ENCODE results near the gene CDC42BPG. TPM values are rescaled to one million over a fixed set of nuclear protein-coding genes. Genes with fewer than 3 reads are reported as not detected.
A peak's percentile ranks its signal among the peaks of the same experiment; 100 is the strongest.

The CDC42BPG gene
- total RNA-seq, 1 experiment from 2014 or later, result 14.5 TPM

DNA sequence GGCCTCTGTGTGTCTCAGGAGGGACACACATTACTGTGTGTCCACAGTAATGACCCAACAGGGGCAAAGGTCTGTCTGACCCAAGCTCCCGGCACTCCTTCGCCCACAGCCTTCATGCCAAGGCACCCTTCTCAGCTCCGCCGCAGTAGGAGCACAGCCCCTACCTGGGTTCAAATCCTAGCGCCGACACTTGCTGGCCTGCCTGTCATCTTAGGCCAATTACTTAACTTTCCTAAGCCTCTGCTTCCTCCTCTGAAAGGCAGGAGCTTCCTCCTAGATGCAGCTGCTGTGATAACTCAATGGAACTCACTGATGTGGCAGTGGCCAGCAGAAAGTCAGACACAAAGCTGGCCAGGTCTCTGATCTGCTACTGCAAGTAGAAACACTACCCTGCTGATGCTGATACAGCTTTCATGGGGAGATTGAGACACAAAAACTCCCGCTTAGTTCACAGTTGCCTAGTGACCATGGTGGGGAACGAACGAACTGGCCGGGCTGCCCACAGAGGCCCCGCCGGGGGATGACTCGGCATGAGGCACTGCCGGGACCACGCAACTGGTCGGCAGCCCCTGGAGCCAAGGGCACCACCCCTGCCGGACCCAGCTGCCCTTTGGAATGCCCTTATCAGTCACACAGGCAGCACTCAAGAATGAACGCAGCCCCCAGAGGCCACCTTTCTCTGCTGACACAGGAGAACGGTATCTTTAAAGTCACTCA, 25.9 kb upstream of the CDC42BPG start:
- H3K9ac ChIP-seq (ENCODE audit: low read length), result peak overlapping the region; percentile 32

DNA sequence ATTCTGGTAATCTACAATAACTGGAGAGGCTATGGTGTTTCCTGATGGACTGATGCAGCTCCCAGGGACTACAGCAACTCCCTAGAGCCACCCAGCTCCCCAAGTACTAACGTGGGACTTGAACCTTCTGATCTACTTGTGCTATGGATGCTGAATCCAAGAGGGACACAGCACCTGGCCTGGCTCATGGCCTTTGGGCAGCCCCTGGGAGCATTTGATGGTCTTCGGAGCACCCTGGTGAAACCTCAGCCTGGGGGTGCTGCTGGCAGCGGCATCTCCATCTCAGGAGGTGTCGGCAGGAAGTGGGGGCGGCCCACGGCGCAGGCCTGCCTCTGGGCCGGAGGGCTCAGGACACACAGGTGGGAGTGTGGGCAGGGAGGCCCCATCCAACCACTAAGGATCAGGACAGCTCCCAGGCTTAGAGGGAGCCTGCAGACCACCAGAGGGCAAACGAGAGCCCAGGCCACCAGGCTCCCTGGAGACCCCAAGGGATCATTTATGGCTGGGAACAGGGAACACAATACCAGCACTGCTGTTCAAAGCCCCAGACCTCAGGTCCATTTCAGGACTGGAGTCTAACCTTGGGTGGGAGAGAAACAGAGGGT, 25.2 kb upstream of the CDC42BPG start:
- peaks cover 42% of the 10 kb centered on the region; the same call in 1 of the 2 replicates for H4K20me1 ChIP-seq (ENCODE audit: low read length)

More for the DNA sequence above, 25.9 kb upstream of the CDC42BPG start:
- no peaks in the 10 kb centered on the region for H3K9me2 ChIP-seq (replicated peaks; ENCODE audit: low read length)
- H3K27ac ChIP-seq (ENCODE audit: low read length), result peak overlapping the region; percentile 81
- H3K36me3 ChIP-seq (ENCODE audit: low read depth, low read length), result peaks cover 48% of the 10 kb centered on the region
- peaks cover 42% of the 10 kb centered on the region for H4K20me1 ChIP-seq (ENCODE audit: low read length)
- peak overlapping the region; percentile 69 for H3K4me2 ChIP-seq (ENCODE audit: low read length)
- peak; percentile 48 for DNase-seq
- H3K4me1 ChIP-seq (ENCODE audit: insufficient read depth, low read length), result peaks cover 81% of the 10 kb centered on the region
- ChIA-PET POLR2A (ENCODE audit: unreplicated experiment) (interaction anchor here (0.6 kb wide), 2 partner anchors 8 to 17 kb away, joined by 3 to 4 read pairs; no protein-coding TSS in a partner anchor), CTCF (interaction anchor here (3.3 kb wide), 1 partner anchor 22 kb away, joined by 20 read pairs; no protein-coding TSS in a partner anchor)
- intact Hi-C loops (cut with micrococcal nuclease), result no loop called here
- no TSS peak for BruUV-seq (replicated peaks)
- TF ChIP-seq EZH2phosphoT487 (IDR thresholded peaks at IDR 0.05; ENCODE audit: borderline replicate concordance, low read length), result no peak
- TF ChIP-seq EZH2 (IDR thresholded peaks at IDR 0.05; ENCODE audit: low read length, unreplicated experiment), result no peak
- TF ChIP-seq, protein P1, sequence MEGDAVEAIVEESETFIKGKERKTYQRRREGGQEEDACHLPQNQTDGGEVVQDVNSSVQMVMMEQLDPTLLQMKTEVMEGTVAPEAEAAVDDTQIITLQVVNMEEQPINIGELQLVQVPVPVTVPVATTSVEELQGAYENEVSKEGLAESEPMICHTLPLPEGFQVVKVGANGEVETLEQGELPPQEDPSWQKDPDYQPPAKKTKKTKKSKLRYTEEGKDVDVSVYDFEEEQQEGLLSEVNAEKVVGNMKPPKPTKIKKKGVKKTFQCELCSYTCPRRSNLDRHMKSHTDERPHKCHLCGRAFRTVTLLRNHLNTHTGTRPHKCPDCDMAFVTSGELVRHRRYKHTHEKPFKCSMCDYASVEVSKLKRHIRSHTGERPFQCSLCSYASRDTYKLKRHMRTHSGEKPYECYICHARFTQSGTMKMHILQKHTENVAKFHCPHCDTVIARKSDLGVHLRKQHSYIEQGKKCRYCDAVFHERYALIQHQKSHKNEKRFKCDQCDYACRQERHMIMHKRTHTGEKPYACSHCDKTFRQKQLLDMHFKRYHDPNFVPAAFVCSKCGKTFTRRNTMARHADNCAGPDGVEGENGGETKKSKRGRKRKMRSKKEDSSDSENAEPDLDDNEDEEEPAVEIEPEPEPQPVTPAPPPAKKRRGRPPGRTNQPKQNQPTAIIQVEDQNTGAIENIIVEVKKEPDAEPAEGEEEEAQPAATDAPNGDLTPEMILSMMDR (conservative IDR thresholded peaks at IDR 0.05; ENCODE audit: low read depth, low read length), result no peak
- no peaks in the 10 kb centered on the region for H3K27me3 ChIP-seq (ENCODE audit: low read length)
- peak overlapping the region; percentile 31; the same call in 1 of the 2 replicates for H3K4me3 ChIP-seq (ENCODE audit: low read length)
- peaks cover 91% of the 10 kb centered on the region for H3K79me2 ChIP-seq (ENCODE audit: low read length)
- 0 out of 2 replicates have a peak, but pooled peaks have one; percentile 0 for ATAC-seq
- H3F3A ChIP-seq (ENCODE audit: low read length, unreplicated experiment), result peaks cover 20% of the 10 kb centered on the region
- no peak overlapping the region for H2AFZ ChIP-seq (ENCODE audit: low read length)
- no peaks in the 10 kb centered on the region for H3K9me3 ChIP-seq (ENCODE audit: low read length)

More for the DNA sequence above, 25.2 kb upstream of the CDC42BPG start:
- no peak for DNase-seq
- no peak overlapping the region for H2AFZ ChIP-seq (ENCODE audit: low read length)
- H3K27ac ChIP-seq (ENCODE audit: low read length), result peak overlapping the region; percentile 81
- intact Hi-C loops (cut with micrococcal nuclease), result loop anchor here (1.0 kb wide), 2 partner anchors 9 to 14 kb away; partner anchors contain the start of gene EHD1
- POLR2A ChIA-PET (ENCODE audit: unreplicated experiment), result interaction anchor here (0.6 to 2.3 kb wide), 9 partner anchors 8 to 26 kb away, joined by 3 to 23 read pairs (median 5); partner anchors contain the start of genes CDC42BPG and EHD1
- peak overlapping the region; percentile 69 for H3K4me2 ChIP-seq (ENCODE audit: low read length)
- TF ChIP-seq EZH2phosphoT487 (IDR thresholded peaks at IDR 0.05; ENCODE audit: borderline replicate concordance, low read length) (no peak), EZH2 (IDR thresholded peaks at IDR 0.05; ENCODE audit: low read length, unreplicated experiment) (no peak)
- TF ChIP-seq, protein P1 (conservative IDR thresholded peaks at IDR 0.05; ENCODE audit: low read depth, low read length), result no peak
- no peak for ATAC-seq
- peaks cover 45% of the 10 kb centered on the region for H3K36me3 ChIP-seq (ENCODE audit: low read depth, low read length)
- H3F3A ChIP-seq (ENCODE audit: low read length, unreplicated experiment), result peaks cover 20% of the 10 kb centered on the region
- H3K9me2 ChIP-seq (replicated peaks; ENCODE audit: low read length), result no peaks in the 10 kb centered on the region
- H3K9ac ChIP-seq (ENCODE audit: low read length), result peak overlapping the region; percentile 32
- peaks cover 81% of the 10 kb centered on the region for H3K4me1 ChIP-seq (ENCODE audit: insufficient read depth, low read length)
- H3K79me2 ChIP-seq (ENCODE audit: low read length), result peaks cover 91% of the 10 kb centered on the region
- no peaks in the 10 kb centered on the region for H3K9me3 ChIP-seq (ENCODE audit: low read length)
- H3K4me3 ChIP-seq (ENCODE audit: low read length), result peak overlapping the region; percentile 31; the same call in 1 of the 2 replicates
- no TSS peak for BruUV-seq (replicated peaks)
- CTCF ChIA-PET, result interaction anchor here (0.6 to 3.3 kb wide), 6 partner anchors 8 to 25 kb away, joined by 3 to 20 read pairs (median 6); partner anchors contain the start of gene CDC42BPG
- no peaks in the 10 kb centered on the region for H3K27me3 ChIP-seq (ENCODE audit: low read length)

All from PC-3 (cell line).